A673 (cell line): ENCODE data around the gene KLHL41.

ENCODE experiments used
- CTCF ChIP-seq: fragments of 300-800, 200-600 bp; sonication (generic); conservative IDR thresholded peaks from 2 replicates; pipeline ENCODE4 v1.5.1; 2017; ENCODE audit warnings: low read depth, mild to moderate bottlenecking, antibody characterized with exemption, low read length, moderate library complexity, mixed read lengths
- EZH2 ChIP-seq: fragments of 200-600 bp; sonication (generic); IDR thresholded peaks from 2 replicates; pipeline ENCODE4 v1.6.1; 2017; ENCODE audit warnings: borderline replicate concordance, low read depth, mild to moderate bottlenecking, mixed read lengths, antibody characterized with exemption, low read length; ENCODE audit not compliant: poor library complexity, severe bottlenecking

- no peak for TF ChIP-seq CTCF
- no peak for TF ChIP-seq EZH2
Measured at GRCh38 chr2:169485650-169486138, 23.8 kb upstream of the KLHL41 start.
